ENCODE measurements around the gene DPP7.
"Not testable (repeated sequence)": the region's sequence is repeated elsewhere in the genome, so short reads cannot be mapped to it uniquely, and the experiment has no call there.

DPP7 gene

GRCh38 chr9:137138058-137138721 is 23.7 kb upstream of the DPP7 start:
- WGBS, 2 experiments (ENCODE audit: insufficient coverage in 2 of 2) = 11 to 15% methylated on average over 22 to 24 of the region's 25 CpGs
- Histone ChIP-seq H3K4me1 (ENCODE audit: control insufficient read depth, insufficient read depth, low read length, poor library complexity, severe bottlenecking) (peaks cover 4% of the 10 kb centered on the region), H3K4me3 (ENCODE audit: extremely low read depth, insufficient read depth, low read length, poor library complexity, severe bottlenecking) (no peak overlapping the region), H3K9me3 (ENCODE audit: control insufficient read depth, low read length) (no peaks in the 10 kb centered on the region), H3K27ac (ENCODE audit: low read depth, low read length, severe bottlenecking) (no peak overlapping the region), H3K36me3 (ENCODE audit: control insufficient read depth, insufficient read depth, low read length) (no peaks in the 10 kb centered on the region)

- WGBS, 2 experiments (ENCODE audit: insufficient coverage in 2 of 2) = 75 to 80% methylated on average over 11 to 15 of the region's 23 CpGs
- Histone ChIP-seq H3K4me3 (ENCODE audit: extremely low read depth, insufficient read depth, low read length, poor library complexity, severe bottlenecking) (no peak overlapping the region), H3K36me3 (ENCODE audit: control insufficient read depth, insufficient read depth, low read length) (no peaks in the 10 kb centered on the region), H3K27ac (ENCODE audit: low read depth, low read length, severe bottlenecking) (no peak overlapping the region), H3K9me3 (ENCODE audit: control insufficient read depth, low read length) (no peaks in the 10 kb centered on the region), H3K4me1 (ENCODE audit: control insufficient read depth, insufficient read depth, low read length, poor library complexity, severe bottlenecking) (peaks cover 4% of the 10 kb centered on the region)
Measured at GRCh38 chr9:137136881-137137607, 22.5 kb upstream of the DPP7 start.

GRCh38 chr9:137136261-137136880 is 21.8 kb upstream of the DPP7 start:
- 41 to 46% methylated on average over 24 to 27 of the region's 27 CpGs for WGBS, 2 experiments (ENCODE audit: insufficient coverage in 2 of 2)
- no peak overlapping the region for H3K4me3 ChIP-seq (ENCODE audit: extremely low read depth, insufficient read depth, low read length, poor library complexity, severe bottlenecking)
- H3K9me3 ChIP-seq (ENCODE audit: control insufficient read depth, low read length) = no peaks in the 10 kb centered on the region
- peaks cover 4% of the 10 kb centered on the region for H3K4me1 ChIP-seq (ENCODE audit: control insufficient read depth, insufficient read depth, low read length, poor library complexity, severe bottlenecking)
- no peaks in the 10 kb centered on the region for H3K36me3 ChIP-seq (ENCODE audit: control insufficient read depth, insufficient read depth, low read length)
- no peak overlapping the region for H3K27ac ChIP-seq (ENCODE audit: low read depth, low read length, severe bottlenecking)

GRCh38 chr9:137135154-137135553 is 20.6 kb upstream of the DPP7 start:
- WGBS, 2 experiments (ENCODE audit: insufficient coverage in 2 of 2) = 50% methylated on average over 4 of the region's 9 CpGs; no CpG with 5 or more reads in 1 of the 2 experiments

GRCh38 chr9:137134191-137134590 is 19.7 kb upstream of the DPP7 start:
- 75 to 79% methylated on average over 3 of the region's 4 CpGs for WGBS, 2 experiments (ENCODE audit: insufficient coverage in 2 of 2)
- H3K27ac ChIP-seq (ENCODE audit: low read depth, low read length, severe bottlenecking) = no peak overlapping the region
- H3K4me1 ChIP-seq (ENCODE audit: control insufficient read depth, insufficient read depth, low read length, poor library complexity, severe bottlenecking) = peaks cover 4% of the 10 kb centered on the region
- no peak overlapping the region for H3K4me3 ChIP-seq (ENCODE audit: extremely low read depth, insufficient read depth, low read length, poor library complexity, severe bottlenecking)
- H3K9me3 ChIP-seq (ENCODE audit: control insufficient read depth, low read length) = no peaks in the 10 kb centered on the region
- H3K36me3 ChIP-seq (ENCODE audit: control insufficient read depth, insufficient read depth, low read length) = no peaks in the 10 kb centered on the region

More at GRCh38 chr9:137135154-137135553, 20.6 kb upstream of the DPP7 start:
- H3K9me3 ChIP-seq (ENCODE audit: control insufficient read depth, low read length); H3K4me3 ChIP-seq (ENCODE audit: extremely low read depth, insufficient read depth, low read length, poor library complexity, severe bottlenecking); H3K36me3 ChIP-seq (ENCODE audit: control insufficient read depth, insufficient read depth, low read length); H3K27ac ChIP-seq (ENCODE audit: low read depth, low read length, severe bottlenecking); H3K4me1 ChIP-seq (ENCODE audit: control insufficient read depth, insufficient read depth, low read length, poor library complexity, severe bottlenecking): not testable (repeated sequence)

- Histone ChIP-seq H3K36me3 (ENCODE audit: control insufficient read depth, insufficient read depth, low read length) (peaks cover 2% of the 10 kb centered on the region), H3K4me1 (ENCODE audit: control insufficient read depth, insufficient read depth, low read length, poor library complexity, severe bottlenecking) (peaks cover 17% of the 10 kb centered on the region), H3K4me3 (ENCODE audit: extremely low read depth, insufficient read depth, low read length, poor library complexity, severe bottlenecking) (peak overlapping the region; percentile 77), H3K9me3 (ENCODE audit: control insufficient read depth, low read length) (no peaks in the 10 kb centered on the region), H3K27ac (ENCODE audit: low read depth, low read length, severe bottlenecking) (peak overlapping the region; percentile 57)
- WGBS, 2 experiments (ENCODE audit: insufficient coverage in 2 of 2) = 1 to 7% methylated on average over 47 to 49 of the region's 58 CpGs
Measured at GRCh38 chr9:137130176-137130755, 15.7 kb upstream of the DPP7 start.

GRCh38 chr9:137129456-137130175 is 15.1 kb upstream of the DPP7 start:
- peaks cover 17% of the 10 kb centered on the region for H3K4me1 ChIP-seq (ENCODE audit: control insufficient read depth, insufficient read depth, low read length, poor library complexity, severe bottlenecking)
- peak overlapping the region; percentile 57 for H3K27ac ChIP-seq (ENCODE audit: low read depth, low read length, severe bottlenecking)
- H3K4me3 ChIP-seq (ENCODE audit: extremely low read depth, insufficient read depth, low read length, poor library complexity, severe bottlenecking) = peak overlapping the region; percentile 77
- no peaks in the 10 kb centered on the region for H3K9me3 ChIP-seq (ENCODE audit: control insufficient read depth, low read length)
- WGBS, 2 experiments (ENCODE audit: insufficient coverage in 2 of 2) = 0% methylated on average over 75 to 84 of the region's 86 CpGs
- H3K36me3 ChIP-seq (ENCODE audit: control insufficient read depth, insufficient read depth, low read length) = peaks cover 2% of the 10 kb centered on the region

- Histone ChIP-seq H3K36me3 (ENCODE audit: control insufficient read depth, insufficient read depth, low read length) (peaks cover 2% of the 10 kb centered on the region), H3K9me3 (ENCODE audit: control insufficient read depth, low read length) (no peaks in the 10 kb centered on the region), H3K4me1 (ENCODE audit: control insufficient read depth, insufficient read depth, low read length, poor library complexity, severe bottlenecking) (peaks cover 17% of the 10 kb centered on the region), H3K4me3 (ENCODE audit: extremely low read depth, insufficient read depth, low read length, poor library complexity, severe bottlenecking) (peak overlapping the region; percentile 77), H3K27ac (ENCODE audit: low read depth, low read length, severe bottlenecking) (peak overlapping the region; percentile 29)
- WGBS, 2 experiments (ENCODE audit: insufficient coverage in 2 of 2) = 22 to 37% methylated on average over 24 to 25 of the region's 37 CpGs
Measured at GRCh38 chr9:137128862-137129455, 14.4 kb upstream of the DPP7 start.

GRCh38 chr9:137128158-137128861 is 13.8 kb upstream of the DPP7 start:
- WGBS, 2 experiments (ENCODE audit: insufficient coverage in 2 of 2) = 83% methylated on average over 18 to 19 of the region's 19 CpGs
- H3K4me3 ChIP-seq (ENCODE audit: extremely low read depth, insufficient read depth, low read length, poor library complexity, severe bottlenecking) = peak overlapping the region; percentile 77
- H3K4me1 ChIP-seq (ENCODE audit: control insufficient read depth, insufficient read depth, low read length, poor library complexity, severe bottlenecking) = peaks cover 17% of the 10 kb centered on the region
- H3K9me3 ChIP-seq (ENCODE audit: control insufficient read depth, low read length) = no peaks in the 10 kb centered on the region
- H3K36me3 ChIP-seq (ENCODE audit: control insufficient read depth, insufficient read depth, low read length) = peaks cover 2% of the 10 kb centered on the region
- no peak overlapping the region for H3K27ac ChIP-seq (ENCODE audit: low read depth, low read length, severe bottlenecking)
